Stimulated activated CD4-positive, alpha-beta T cell treated with anti-CD3 and anti-CD28 coated beads, Interleukin-4, amount 100 ng/mL, for 4 hours (primary cell): ENCODE results near the gene PRAMEF4.
"Not testable (repeated sequence)": the region's sequence is repeated elsewhere in the genome, so short reads cannot be mapped to it uniquely, and the experiment has no call there.

Source experiments
- DNase-seq, 2 experiments: peaks; one replicate each; pipeline ENCODE4 v3.0.0-alpha.2; 2020

The PRAMEF4 gene

DNA sequence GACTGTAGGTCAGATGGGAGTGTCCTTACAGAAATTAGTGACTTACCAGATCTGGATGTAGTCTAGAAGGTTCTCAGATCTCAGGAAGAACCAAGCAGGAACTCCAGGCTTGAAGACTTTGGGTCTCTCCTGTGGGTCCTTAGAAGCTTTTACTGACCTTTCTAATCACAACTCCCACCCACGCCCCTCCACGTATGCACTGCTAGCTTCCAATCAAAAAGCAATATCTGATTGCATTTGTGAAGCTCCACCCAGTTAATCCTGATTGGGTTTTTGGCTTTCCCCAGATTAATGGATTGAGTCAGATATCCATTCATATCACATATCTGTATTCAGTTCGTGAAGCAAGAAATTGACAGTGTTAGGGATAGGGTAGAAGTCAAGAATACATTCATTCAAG is at the start of gene PRAMEF4:
PRAMEF4 (minus strand) TSS at position 101 of the 400 bp plus-strand sequence. CDS start 2,807 bp downstream, outside the sequence.
- DNase-seq, result not testable (repeated sequence)

DNA sequence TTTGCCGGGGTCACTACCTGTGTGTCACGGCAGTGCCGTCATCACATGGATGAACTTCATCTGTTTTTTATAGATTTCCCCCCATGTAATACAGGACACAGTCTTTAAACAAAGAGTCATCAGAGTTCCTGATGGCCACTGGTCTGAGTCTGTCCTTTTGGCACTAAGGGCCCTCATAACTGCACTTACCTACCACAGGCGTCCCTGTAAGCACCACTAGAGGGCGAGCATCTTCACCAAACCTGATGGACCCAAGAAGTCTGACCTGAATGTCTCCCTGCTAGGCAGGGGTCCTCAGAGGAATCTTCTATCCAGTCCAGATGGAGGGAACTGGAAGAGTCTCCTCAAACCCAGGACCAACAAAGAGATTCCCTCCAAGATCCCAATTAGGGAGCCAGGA is 38.4 kb upstream of the PRAMEF4 start:
- not testable (repeated sequence) for DNase-seq

DNA sequence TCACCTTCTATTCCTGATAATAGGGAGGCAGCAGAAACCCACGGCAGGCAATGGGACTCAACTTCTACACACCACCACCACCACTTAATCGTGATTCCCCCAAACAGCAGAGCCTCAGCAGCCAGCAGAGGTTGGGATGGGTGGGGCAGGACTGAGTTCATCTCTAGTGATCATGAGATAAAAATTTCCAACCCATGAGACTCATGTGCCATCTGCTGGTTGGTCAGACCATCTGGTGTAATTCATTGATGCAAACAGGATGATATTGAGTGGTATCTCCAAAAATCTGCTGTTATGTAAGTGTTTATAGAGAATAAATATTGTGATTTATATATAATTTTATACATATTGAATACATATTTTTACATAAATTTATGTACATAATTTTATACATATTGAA is 35.7 kb upstream of the PRAMEF4 start:
- DNase-seq, result not testable (repeated sequence)

DNA sequence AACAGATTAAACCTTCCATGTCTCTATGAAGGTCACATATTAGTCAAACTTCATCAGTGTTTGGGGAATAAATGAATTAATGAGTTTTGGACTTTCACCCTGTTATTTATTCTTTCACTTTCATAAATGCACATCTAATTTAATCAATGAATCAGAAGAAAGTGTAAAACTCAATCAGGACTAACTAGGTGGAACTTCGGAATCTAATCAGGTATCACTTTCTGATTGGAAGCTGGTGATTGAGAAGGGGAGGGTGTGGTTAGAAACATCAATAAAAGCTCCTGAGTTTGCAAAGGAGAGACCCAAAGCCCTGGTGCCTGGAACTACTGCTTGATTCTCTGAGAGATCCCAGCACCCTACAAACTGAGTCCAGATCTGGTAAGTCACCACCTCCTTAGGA is 30.3 kb upstream of the PRAMEF4 start, which contains the start of gene PRAMEF7:
PRAMEF7 (plus strand) TSS at position 301 of the 400 bp plus-strand sequence. CDS start 1,083 bp downstream, outside the sequence.
- DNase-seq, result not testable (repeated sequence)

DNA sequence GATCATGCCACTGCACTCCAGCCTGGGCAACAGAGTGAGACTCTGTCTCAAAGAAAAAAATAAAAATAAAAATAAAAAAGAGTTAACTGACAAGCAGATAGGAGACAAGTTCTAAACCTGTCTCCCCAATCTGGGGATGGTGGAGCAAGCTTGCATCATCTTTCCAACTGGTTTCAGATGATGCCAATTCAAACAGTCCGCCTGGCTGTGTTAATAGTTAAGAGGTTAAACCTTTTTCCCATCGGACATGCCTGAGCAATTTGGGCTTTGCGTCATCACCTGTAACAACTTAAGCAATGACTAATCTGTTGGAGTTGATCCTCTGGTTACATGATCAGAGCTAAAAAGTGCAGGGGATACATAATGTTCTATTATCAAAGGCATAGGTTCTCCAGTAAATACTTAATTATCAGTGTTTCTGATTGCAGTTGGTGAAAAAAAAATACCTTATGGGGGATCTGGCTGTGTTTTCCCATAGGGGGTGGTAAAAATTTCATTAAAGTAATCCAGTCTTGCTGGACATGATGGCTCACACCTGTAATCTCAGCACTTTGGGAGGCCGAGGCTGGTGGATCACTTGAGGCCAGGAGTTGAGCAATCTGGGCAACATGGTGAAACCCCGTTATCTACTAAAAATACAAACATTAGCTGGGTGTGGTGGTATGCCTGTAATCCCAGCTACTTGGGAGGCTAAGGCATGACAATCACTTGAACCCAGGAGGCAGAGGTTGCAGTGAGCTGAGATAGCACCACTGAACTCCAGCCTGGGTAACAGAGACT is 18.0 kb upstream of the PRAMEF4 start:
- DNase-seq, result not testable (repeated sequence)

DNA sequence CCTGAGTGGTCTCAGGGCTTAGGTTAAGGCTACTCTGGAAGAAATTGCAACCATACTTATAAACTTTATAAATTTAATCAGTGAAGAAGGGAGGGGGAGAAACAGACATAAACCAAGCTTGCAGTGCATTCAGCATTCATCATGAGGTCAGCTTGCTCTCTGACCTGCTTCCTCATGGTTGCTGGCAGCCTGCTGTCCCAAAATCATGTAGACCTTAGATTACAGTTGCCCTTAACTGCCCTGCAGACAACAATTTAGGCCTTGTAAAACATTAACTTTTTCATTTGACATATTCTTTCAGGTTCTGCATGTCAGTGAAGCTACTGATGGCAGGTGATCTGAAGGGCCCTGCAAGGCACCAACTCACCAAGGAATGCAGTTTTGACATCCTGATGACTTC is 13.2 kb upstream of the PRAMEF4 start:
- DNase-seq, result not testable (repeated sequence)

DNA sequence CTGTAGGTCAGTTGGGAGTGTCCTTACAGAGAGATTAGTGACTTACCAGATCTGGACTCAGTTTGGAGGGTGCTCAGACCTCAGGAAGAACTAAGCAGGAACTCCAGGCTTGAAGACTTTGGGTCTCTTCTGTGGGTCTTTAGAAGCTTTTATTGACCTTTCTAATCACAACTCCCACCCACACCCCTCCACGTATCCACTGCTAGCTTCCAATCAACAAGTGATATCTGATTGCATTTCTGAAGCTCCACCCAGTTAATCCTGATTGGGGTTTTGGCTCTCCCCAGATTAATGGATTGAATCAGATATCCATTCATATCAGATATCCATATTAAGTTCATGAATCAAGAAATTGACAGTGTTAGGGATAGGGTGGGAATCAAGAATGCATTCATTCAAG is 12.2 kb upstream of the PRAMEF4 start, which contains the start of gene PRAMEF10:
PRAMEF10 (minus strand) TSS at position 101 of the 400 bp plus-strand sequence. CDS start 2,423 bp downstream, outside the sequence.
- not testable (repeated sequence) for DNase-seq

DNA sequence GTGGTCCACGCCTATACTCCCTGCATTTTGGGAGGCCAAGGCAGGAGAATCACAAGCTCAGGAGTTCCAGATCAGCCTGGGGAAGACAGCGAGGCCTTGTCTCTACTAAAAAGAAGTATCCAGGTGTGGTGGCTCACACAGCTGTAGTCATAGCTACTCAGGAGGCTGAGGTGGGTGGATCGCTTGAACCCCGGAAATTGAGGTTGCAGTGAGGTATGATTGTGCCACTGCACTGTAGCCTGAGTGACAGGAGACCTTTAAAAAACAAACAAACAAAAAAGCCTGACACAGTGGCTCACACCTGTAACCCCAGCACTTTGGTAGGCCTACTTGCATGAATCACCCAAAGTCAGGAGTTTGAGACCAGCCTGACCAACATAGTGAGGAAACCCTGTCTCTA is 7.5 kb downstream of the PRAMEF4 start:
- DNase-seq, result not testable (repeated sequence)

DNA sequence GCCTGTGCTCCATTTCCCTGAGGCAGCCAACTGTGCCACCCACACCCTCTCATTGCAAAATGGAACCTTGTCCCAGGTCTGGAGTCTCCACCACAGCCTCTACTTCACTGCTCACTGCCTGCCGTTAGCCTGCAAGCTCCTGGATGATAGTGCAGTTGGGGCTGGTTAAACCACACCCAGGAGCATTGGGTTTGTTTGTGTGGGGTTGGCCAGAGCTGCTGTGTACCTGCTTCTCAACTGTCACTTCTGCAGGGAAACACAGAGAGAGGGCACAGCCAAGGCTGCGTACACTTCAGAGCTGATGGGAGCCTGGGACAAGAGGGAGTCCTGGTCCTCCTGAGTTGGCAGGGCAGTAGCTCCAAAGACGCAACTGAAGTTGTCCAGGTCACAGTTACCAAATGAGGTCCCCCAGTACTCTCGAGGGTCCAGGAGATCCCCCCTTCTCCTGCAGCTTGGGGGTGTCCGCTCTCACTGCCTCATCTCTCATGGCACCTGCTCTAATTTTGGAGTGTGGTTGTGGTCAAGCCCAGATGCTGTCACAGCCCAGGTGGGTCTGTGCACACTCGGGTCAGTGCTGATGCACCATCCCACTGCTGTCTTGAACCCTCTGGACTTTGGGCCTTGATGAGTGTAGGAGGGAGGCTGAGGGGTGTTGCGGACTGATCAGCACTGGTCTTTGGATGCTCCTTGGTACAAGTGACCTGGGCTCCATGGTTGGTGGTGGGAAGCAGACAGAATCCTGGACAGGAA is 22.7 kb downstream of the PRAMEF4 start:
- not testable (repeated sequence) for DNase-seq

DNA sequence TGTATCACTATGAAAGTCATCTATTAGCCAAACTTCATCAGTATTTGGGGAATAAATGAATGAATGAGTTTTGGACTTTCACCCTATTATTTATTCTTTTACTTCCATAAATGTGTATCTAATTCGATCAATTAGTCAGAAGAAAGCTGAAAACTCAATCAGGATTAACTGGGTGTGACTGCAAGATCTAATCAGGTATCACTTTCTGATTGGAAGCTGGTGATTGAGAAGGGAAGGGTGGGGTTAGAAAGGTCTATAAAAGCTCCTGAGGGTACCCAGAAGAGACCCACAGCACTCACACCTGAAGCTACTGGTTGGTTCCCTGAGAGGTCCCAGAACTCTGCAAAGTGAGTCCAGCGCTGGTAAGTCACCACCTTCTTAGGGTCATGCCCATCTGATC is 29.2 kb downstream of the PRAMEF4 start, which contains the start of gene PRAMEF2:
PRAMEF2 (plus strand) TSS at position 301 of the 400 bp plus-strand sequence. CDS start 1,924 bp downstream, outside the sequence.
- not testable (repeated sequence) for DNase-seq

GRCh38 chr1:12851779-12852178 is 34.2 kb downstream of the PRAMEF4 start:
- DNase-seq, result no peak

- DNase-seq, result not testable (repeated sequence)
Measured at GRCh38 chr1:12848620-12849019, 37.4 kb downstream of the PRAMEF4 start, which contains the start of gene HNRNPCL1. HNRNPCL1 (minus strand) TSS chr1:12848720; CDS start chr1:12848289, 431 bp downstream.

- not testable (repeated sequence) for DNase-seq
Measured at GRCh38 chr1:12833251-12833650, 52.8 kb downstream of the PRAMEF4 start.

- DNase-seq, result not testable (repeated sequence)
Measured at GRCh38 chr1:12831310-12831709, 54.7 kb downstream of the PRAMEF4 start, which contains the start of gene PRAMEF11. PRAMEF11 (minus strand) TSS chr1:12831410; CDS start chr1:12828789, 2,621 bp downstream.
